Stomach (tissue), 4 donors: ENCODE measurements around the gene WNK2.

Experiments
- CTCF ChIP-seq, 7 experiments: fragments of 450-650 bp in 4 of 7; fragments of 200-600 bp in 3 of 7; sonication (generic) in 3 of 7; IDR thresholded peaks; one replicate each; pipeline ENCODE4 v1.5.1; 2016 to 2019; ENCODE audit warnings: antibody characterized with exemption in 7 of 7, control low read depth in 2 of 7, mild to moderate bottlenecking in 1 of 7
- EP300 ChIP-seq: sonication (generic); formaldehyde crosslinking; IDR thresholded peaks from one replicate; pipeline ENCODE4 v1.6.1; 2017; ENCODE audit warnings: antibody characterized with exemption
- POLR2A ChIP-seq, 4 donors: fragments of 450-650 bp; IDR thresholded peaks; one replicate each; pipeline ENCODE4 v1.6.1; 2016; ENCODE audit warnings: antibody characterized with exemption in 4 of 4, control low read depth in 2 of 4, mild to moderate bottlenecking in 1 of 4, moderate library complexity in 1 of 4

GRCh38 chr9:93156475-93157008 lies 27.4 kb upstream of the WNK2 start:
- TF ChIP-seq CTCF (IDR thresholded peaks at IDR 0.05), result no peak
- no peak for TF ChIP-seq POLR2A (IDR thresholded peaks at IDR 0.05)
- TF ChIP-seq EP300, result no peak
